ENCODE results near the gene FABP7.
"Not testable (repeated sequence)": the region's sequence is repeated elsewhere in the genome, so short reads cannot be mapped to it uniquely, and the experiment has no call there.

FABP7 gene

GRCh38 chr6:122736616-122737015 is 42.9 kb upstream of the FABP7 start:
- no peak for FAIRE-seq
- DNase-seq (ENCODE audit: insufficient read length, low spot score), result no peak
- TF ChIP-seq CTCF (IDR thresholded peaks at IDR 0.05; ENCODE audit: insufficient read depth, missing control alignments), result no peak

GRCh38 chr6:122740091-122740490 is 39.4 kb upstream of the FABP7 start:
- FAIRE-seq, result no peak
- no peak for TF ChIP-seq CTCF (IDR thresholded peaks at IDR 0.05; ENCODE audit: insufficient read depth, missing control alignments)
- no peak for DNase-seq (ENCODE audit: insufficient read length, low spot score)

GRCh38 chr6:122740936-122741335 is 38.6 kb upstream of the FABP7 start:
- TF ChIP-seq CTCF (IDR thresholded peaks at IDR 0.05; ENCODE audit: insufficient read depth, missing control alignments), result no peak
- DNase-seq (ENCODE audit: insufficient read length, low spot score) (no peak), FAIRE-seq (no peak)

GRCh38 chr6:122744247-122744646 is 35.3 kb upstream of the FABP7 start:
- DNase-seq (ENCODE audit: insufficient read length, low spot score); FAIRE-seq: not testable (repeated sequence)
- peak; percentile 20 for TF ChIP-seq CTCF (IDR thresholded peaks at IDR 0.05; ENCODE audit: insufficient read depth, missing control alignments)

- FAIRE-seq; DNase-seq (ENCODE audit: insufficient read length, low spot score): not testable (repeated sequence)
These were observed 34.7 kb upstream of the FABP7 start for GRCh38 chr6:122744856-122745255.

- DNase-seq (ENCODE audit: insufficient read length, low spot score), result no peak
- no peak for TF ChIP-seq CTCF (IDR thresholded peaks at IDR 0.05; ENCODE audit: insufficient read depth, missing control alignments)
- no peak for FAIRE-seq
These were observed 32.8 kb upstream of the FABP7 start for GRCh38 chr6:122746688-122747087.

- FAIRE-seq (no peak), DNase-seq (ENCODE audit: insufficient read length, low spot score) (no peak)
- no peak for TF ChIP-seq CTCF (IDR thresholded peaks at IDR 0.05; ENCODE audit: insufficient read depth, missing control alignments)
These were observed 31.9 kb upstream of the FABP7 start for GRCh38 chr6:122747573-122747972.

- not testable (repeated sequence) for DNase-seq (ENCODE audit: insufficient read length, low spot score); FAIRE-seq
These were observed 30.6 kb upstream of the FABP7 start for GRCh38 chr6:122748945-122749344.

All from D721Med (cell line).